ENCODE measurements around the gene CDK1.

- TF ChIP-seq, protein P1, sequence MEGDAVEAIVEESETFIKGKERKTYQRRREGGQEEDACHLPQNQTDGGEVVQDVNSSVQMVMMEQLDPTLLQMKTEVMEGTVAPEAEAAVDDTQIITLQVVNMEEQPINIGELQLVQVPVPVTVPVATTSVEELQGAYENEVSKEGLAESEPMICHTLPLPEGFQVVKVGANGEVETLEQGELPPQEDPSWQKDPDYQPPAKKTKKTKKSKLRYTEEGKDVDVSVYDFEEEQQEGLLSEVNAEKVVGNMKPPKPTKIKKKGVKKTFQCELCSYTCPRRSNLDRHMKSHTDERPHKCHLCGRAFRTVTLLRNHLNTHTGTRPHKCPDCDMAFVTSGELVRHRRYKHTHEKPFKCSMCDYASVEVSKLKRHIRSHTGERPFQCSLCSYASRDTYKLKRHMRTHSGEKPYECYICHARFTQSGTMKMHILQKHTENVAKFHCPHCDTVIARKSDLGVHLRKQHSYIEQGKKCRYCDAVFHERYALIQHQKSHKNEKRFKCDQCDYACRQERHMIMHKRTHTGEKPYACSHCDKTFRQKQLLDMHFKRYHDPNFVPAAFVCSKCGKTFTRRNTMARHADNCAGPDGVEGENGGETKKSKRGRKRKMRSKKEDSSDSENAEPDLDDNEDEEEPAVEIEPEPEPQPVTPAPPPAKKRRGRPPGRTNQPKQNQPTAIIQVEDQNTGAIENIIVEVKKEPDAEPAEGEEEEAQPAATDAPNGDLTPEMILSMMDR (IDR thresholded peaks at IDR 0.05), result no peak
- no peak for TF ChIP-seq EZH2 (IDR thresholded peaks at IDR 0.05; ENCODE audit: borderline replicate concordance, insufficient read depth, low read depth, low read length, poor library complexity, severe bottlenecking)
These were observed 906 bp downstream of the CDK1 start for GRCh38 chr10:60778971-60779796.

Measured in B cell (primary cell).